ENCODE measurements around the gene EIF2S2.

Gene EIF2S2

GRCh38 chr20:34120213-34120612, 8.2 kb upstream of the EIF2S2 start:
- DNase-seq = no peak

GRCh38 chr20:34115232-34115631, 3.2 kb upstream of the EIF2S2 start:
- DNase-seq = no peak

- DNase-seq = no peak
Measured at GRCh38 chr20:34114809-34115208, 2.8 kb upstream of the EIF2S2 start.

GRCh38 chr20:34112600-34113101, 608 bp upstream of the EIF2S2 start:
- no peak for DNase-seq

DNA sequence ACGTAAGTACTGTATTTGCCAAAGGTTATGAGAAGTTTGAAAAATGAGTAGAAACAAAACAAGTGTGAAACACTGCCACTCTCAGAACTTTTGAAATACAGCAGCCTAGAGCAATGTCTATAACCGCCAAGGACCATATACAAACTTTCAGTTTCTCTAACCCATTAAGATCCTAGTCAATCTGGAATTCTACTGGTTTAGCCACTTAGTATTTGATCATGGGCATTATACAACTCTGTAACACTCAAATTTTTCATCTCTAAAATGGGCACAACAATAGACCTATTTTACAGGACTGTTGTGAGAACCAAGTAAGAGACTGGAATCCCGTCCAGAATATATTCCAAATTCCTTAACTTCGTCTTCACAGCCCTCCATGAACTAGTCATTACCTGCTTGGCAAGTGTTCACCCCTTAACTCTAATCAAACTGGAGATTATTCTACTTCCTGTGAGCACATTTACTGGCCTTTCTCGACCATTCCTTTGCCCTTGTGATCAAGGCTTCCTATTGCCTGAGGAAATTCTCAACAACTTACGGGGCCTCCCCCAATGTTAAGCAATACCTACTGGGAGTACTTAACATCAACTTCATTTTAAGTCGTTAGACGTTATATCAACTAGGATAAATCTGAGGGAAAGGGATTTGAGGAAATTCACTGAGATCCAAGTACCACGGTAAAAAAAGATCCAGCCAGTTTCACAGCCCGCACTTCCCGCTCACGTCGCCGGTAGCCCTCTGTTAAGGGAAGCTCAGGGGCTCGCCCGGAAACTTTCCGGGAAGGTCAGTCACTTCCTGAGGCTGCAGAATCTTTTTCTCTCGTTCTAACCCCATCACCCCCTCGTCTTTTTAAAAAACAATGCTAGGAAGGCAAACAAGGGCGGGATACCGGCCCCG, 1.1 kb downstream of the EIF2S2 start:
- no peak for DNase-seq

- no peak for DNase-seq
Measured at GRCh38 chr20:34110025-34110744, 1.9 kb downstream of the EIF2S2 start.

DNA sequence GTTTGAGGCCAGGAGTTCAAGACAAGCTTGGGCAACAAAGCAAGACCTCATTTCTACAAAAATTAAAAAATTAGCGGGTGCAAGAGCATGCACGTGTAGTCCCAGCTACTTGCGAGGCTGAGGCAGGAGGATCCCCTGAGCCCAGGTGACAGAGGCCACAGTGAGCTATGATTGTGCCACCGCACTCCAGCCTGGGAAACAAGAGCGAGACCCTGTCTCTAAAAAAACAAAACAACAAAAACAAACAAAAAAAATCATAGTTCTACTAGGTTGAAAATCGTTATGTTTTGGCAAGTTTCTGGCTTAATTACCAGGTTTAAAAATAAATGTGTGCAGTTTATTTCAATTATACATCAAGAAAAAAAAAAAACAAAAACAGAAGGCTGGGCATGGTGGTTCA, 2.6 kb downstream of the EIF2S2 start:
- no peak for DNase-seq

GRCh38 chr20:34108616-34109174, 3.3 kb downstream of the EIF2S2 start:
- no peak for DNase-seq

- DNase-seq = no peak
Measured at GRCh38 chr20:34105978-34106675, 5.9 kb downstream of the EIF2S2 start.

DNA sequence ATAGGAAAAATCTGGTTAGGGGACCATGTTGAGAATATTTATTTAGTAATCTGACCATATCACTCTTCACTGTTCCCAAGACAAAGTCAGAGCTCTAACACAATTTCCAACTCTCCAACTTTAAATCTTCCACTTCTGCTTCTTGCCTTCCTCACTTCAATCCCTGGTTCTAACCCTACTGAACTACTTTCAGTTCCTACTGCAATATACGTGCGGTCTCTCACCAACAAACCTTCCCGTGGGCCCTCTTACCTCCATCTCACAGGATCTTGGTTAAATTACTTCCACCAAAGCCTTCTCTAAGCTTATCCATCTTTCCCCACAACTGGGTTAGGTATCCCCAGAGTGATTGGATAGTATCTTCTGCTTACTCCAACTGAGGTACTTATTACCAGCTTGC, 8.0 kb downstream of the EIF2S2 start:
- no peak for DNase-seq

- DNase-seq = no peak
Measured at GRCh38 chr20:34102342-34102741, 9.7 kb downstream of the EIF2S2 start.

DNA sequence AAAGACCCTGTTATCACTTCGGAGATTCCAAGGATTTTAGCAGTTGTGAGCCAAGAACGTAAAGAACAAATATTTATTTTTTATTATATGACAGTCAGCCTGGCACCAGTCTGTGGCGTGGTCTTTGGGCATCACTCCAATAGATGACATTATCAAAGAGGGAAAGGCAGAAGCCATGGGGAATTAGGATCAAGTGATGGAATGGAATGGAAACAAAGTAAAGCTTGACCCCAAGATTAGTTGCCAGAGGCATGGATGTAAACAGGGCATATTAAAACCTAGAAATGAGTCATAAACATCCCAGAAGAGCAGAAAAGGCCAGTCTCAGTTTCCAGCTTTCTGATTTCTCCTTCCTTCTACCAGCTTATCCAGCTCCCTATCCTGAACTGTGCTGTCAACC, 11.5 kb downstream of the EIF2S2 start:
- DNase-seq = no peak

GRCh38 chr20:34099675-34100074, 12.4 kb downstream of the EIF2S2 start:
- no peak for DNase-seq

- DNase-seq = no peak
Measured at GRCh38 chr20:34098570-34098969, 13.5 kb downstream of the EIF2S2 start.

DNA sequence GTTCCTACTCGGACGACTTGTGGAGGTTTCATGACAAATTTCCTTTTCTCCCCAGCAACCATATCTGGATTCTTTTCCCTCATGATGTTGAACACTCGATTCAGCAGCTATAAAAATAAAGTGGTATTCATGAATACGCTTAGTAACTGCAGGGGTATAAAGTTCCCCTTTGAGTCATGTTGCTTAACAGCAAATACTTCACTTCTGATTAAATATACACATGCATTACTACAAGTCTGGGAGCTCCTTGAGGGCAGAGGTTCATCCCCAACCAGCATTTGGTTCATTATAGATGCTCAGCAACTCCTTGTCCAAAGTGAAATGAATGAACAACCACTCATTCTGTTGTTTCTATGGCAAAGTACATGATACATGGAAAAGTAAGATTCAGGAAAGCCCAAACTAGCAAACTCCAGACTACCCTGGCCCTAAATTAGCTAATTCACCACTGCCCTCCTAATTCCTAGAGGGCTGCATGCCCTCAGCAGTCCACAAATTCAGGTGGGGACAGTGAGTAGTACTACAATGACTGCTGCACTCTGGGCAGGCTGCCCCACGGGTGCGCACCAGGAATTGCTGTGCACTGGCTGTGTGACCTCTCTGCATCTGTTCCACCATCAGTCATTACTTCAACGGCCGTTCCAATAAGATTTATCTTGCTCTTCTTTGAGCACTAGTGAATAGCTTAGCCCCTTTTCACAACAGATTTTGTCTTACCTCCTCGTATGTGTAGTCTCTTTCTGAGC, 15.2 kb downstream of the EIF2S2 start:
- DNase-seq = no peak

DNA sequence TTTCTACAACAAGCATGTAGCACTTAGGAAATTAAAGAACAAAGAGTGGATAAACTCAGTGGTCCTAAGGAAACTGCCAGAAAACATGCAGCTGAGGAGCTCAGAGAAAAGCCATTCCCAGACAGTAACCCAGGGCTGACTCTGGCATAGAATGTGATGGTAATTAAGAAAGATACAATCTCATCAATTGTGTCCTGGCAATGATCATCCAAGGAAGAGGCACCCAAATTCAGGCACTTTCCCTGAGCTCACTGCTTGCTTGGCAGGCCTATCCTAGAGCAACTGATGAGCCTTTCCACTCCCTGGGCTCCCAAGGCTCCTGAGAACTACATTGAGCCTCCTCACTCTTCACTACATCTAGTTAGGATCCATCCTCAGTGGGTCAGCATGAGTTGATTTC, 16.2 kb downstream of the EIF2S2 start:
- no peak for DNase-seq

GRCh38 chr20:34093895-34094294, 18.1 kb downstream of the EIF2S2 start:
- no peak for DNase-seq

- DNase-seq = no peak
Measured at GRCh38 chr20:34091637-34092200, 20.3 kb downstream of the EIF2S2 start.

- no peak for DNase-seq
Measured at GRCh38 chr20:34090645-34091044, 21.4 kb downstream of the EIF2S2 start.

GRCh38 chr20:34089655-34090345, 22.2 kb downstream of the EIF2S2 start:
- DNase-seq = peak; percentile 12

GRCh38 chr20:34089175-34089479, 22.9 kb downstream of the EIF2S2 start:
- no peak for DNase-seq
